ENCODE measurements around the gene LIG4. TPM values are rescaled to one million over a fixed set of nuclear protein-coding genes. Genes with fewer than 3 reads are reported as not detected.

The LIG4 gene
- total RNA-seq, 2 experiments from 2014 or later, result 5.7 to 6.1 TPM

- H3K36me3 Mint-ChIP-seq (ENCODE audit: low read depth), result peaks cover 8% of the 10 kb centered on the region
- no peak overlapping the region for H3K27ac Mint-ChIP-seq
- no peak overlapping the region for H3K4me3 Mint-ChIP-seq
- POLR2A ChIA-PET, result no interaction called here
- H3K9me3 Mint-ChIP-seq, result no peaks in the 10 kb centered on the region
- intact Hi-C loops (cut with micrococcal nuclease), result no loop called here
- DNase-seq, result peak; percentile 32
- TF ChIP-seq, protein P1, sequence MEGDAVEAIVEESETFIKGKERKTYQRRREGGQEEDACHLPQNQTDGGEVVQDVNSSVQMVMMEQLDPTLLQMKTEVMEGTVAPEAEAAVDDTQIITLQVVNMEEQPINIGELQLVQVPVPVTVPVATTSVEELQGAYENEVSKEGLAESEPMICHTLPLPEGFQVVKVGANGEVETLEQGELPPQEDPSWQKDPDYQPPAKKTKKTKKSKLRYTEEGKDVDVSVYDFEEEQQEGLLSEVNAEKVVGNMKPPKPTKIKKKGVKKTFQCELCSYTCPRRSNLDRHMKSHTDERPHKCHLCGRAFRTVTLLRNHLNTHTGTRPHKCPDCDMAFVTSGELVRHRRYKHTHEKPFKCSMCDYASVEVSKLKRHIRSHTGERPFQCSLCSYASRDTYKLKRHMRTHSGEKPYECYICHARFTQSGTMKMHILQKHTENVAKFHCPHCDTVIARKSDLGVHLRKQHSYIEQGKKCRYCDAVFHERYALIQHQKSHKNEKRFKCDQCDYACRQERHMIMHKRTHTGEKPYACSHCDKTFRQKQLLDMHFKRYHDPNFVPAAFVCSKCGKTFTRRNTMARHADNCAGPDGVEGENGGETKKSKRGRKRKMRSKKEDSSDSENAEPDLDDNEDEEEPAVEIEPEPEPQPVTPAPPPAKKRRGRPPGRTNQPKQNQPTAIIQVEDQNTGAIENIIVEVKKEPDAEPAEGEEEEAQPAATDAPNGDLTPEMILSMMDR (IDR thresholded peaks at IDR 0.05), result peak; percentile 92
- peaks cover 50% of the 10 kb centered on the region for H3K4me1 Mint-ChIP-seq (ENCODE audit: low read depth)
- ATAC-seq, result peak; percentile 52
- H3K27me3 Mint-ChIP-seq, result no peaks in the 10 kb centered on the region
- CTCF ChIA-PET, result no interaction called here
These were observed 12.4 kb upstream of the LIG4 start for GRCh38 chr13:108227651-108228272.

DNA sequence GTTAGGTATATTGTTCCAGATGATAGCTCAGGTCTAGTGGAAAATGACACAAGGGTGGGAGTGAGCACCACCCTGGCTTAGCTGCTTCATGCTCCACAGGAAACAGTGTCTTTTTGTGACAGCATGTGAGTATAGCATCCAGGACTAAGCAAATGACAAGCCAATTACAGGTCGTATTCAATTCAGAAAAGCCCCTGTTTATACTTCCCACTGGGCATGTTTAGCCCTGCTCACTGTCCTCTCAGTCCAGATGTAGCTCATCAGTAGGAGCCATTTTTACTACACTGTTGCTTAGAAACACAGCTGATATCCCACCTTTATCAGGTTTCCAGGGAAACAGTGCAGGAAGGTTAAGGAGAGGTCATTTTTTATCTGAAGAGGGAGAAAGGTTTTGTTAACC, 10.8 kb upstream of the LIG4 start:
- no peak for DNase-seq
- Mint-ChIP-seq H3K27me3 (no peaks in the 10 kb centered on the region), H3K4me1 (ENCODE audit: low read depth) (peaks cover 57% of the 10 kb centered on the region), H3K36me3 (ENCODE audit: low read depth) (peaks cover 8% of the 10 kb centered on the region), H3K9me3 (no peaks in the 10 kb centered on the region), H3K4me3 (no peak overlapping the region), H3K27ac (no peak overlapping the region)
- POLR2A ChIA-PET, result no interaction called here
- CTCF ChIA-PET, result interaction anchor here (0.9 to 1.2 kb wide), 2 partner anchors 32 to 35 kb away, joined by 3 to 4 read pairs; no protein-coding TSS in a partner anchor
- intact Hi-C loops (cut with micrococcal nuclease), result no loop called here
- peak; percentile 55 for ATAC-seq
- TF ChIP-seq, protein P1 (IDR thresholded peaks at IDR 0.05), result no peak

GRCh38 chr13:108225440-108225839, 10.1 kb upstream of the LIG4 start:
- Mint-ChIP-seq H3K4me1 (ENCODE audit: low read depth) (peaks cover 62% of the 10 kb centered on the region), H3K36me3 (ENCODE audit: low read depth) (peaks cover 8% of the 10 kb centered on the region), H3K9me3 (no peaks in the 10 kb centered on the region), H3K4me3 (no peak overlapping the region), H3K27me3 (no peaks in the 10 kb centered on the region), H3K27ac (peak overlapping the region; percentile 18)
- DNase-seq, result peak; percentile 5
- intact Hi-C loops (cut with micrococcal nuclease), result no loop called here
- TF ChIP-seq, protein P1 (IDR thresholded peaks at IDR 0.05), result no peak
- ATAC-seq, result peak; percentile 60
- CTCF ChIA-PET, result interaction anchor here (0.9 to 1.2 kb wide), 2 partner anchors 33 to 35 kb away, joined by 3 to 4 read pairs; no protein-coding TSS in a partner anchor
- POLR2A ChIA-PET, result no interaction called here

- H3K27me3 Mint-ChIP-seq, result no peaks in the 10 kb centered on the region
- CTCF ChIA-PET, result interaction anchor here (1.6 kb wide), 1 partner anchor 48 kb away, joined by 4 read pairs; no protein-coding TSS in a partner anchor
- POLR2A ChIA-PET, result interaction anchor here (0.6 to 0.9 kb wide), 2 partner anchors 45 to 771 kb away, joined by 3 read pairs; partner anchors contain the start of gene TNFSF13B
- no peak overlapping the region for H3K27ac Mint-ChIP-seq
- TF ChIP-seq, protein P1 (IDR thresholded peaks at IDR 0.05), result no peak
- DNase-seq (no peak), ATAC-seq (no peak)
- intact Hi-C loops (cut with micrococcal nuclease), result loop anchor here (5.0 kb wide), 1 partner anchor 43 kb away; the partner anchor contains the start of gene TNFSF13B
- H3K4me1 Mint-ChIP-seq (ENCODE audit: low read depth), result peaks cover 71% of the 10 kb centered on the region
- no peaks in the 10 kb centered on the region for H3K9me3 Mint-ChIP-seq
- H3K36me3 Mint-ChIP-seq (ENCODE audit: low read depth), result no peaks in the 10 kb centered on the region
- H3K4me3 Mint-ChIP-seq, result no peak overlapping the region
These were observed 8.6 kb upstream of the LIG4 start for GRCh38 chr13:108223687-108224503.

Measured in activated CD8-positive, alpha-beta T cell treated with anti-CD3 and anti-CD28 coated beads for 36 hours (primary cell).